KMS-11 (cell line): ENCODE data around the gene PYGO1.
A peak's percentile ranks its signal among the peaks of the same experiment; 100 is the strongest.

Experiments used
- H2AFZ ChIP-seq: fragments of 200-600 bp; sonication (generic); 2 replicates; pipeline ENCODE4 v1.6.1; 2016; ENCODE audit warnings: antibody characterized with exemption, mixed run types, low read depth
- H3K27ac ChIP-seq: fragments of 200-600 bp; sonication (generic); 2 replicates; pipeline ENCODE4 v1.6.1; 2016; ENCODE audit warnings: mild to moderate bottlenecking, mixed run types
- H3K27me3 ChIP-seq: fragments of 200-600 bp; sonication (generic); 2 replicates; pipeline ENCODE4 v1.6.1; 2017; ENCODE audit warnings: mild to moderate bottlenecking, low read depth, mixed run types, moderate library complexity; ENCODE audit not compliant: insufficient read depth
- H3K36me3 ChIP-seq: fragments of 200-600 bp; sonication (generic); 2 replicates; pipeline ENCODE4 v1.6.1; 2017; ENCODE audit warnings: mild to moderate bottlenecking, mixed run types; ENCODE audit not compliant: insufficient read depth
- H3K4me1 ChIP-seq: fragments of 200-600 bp; sonication (generic); 2 replicates; pipeline ENCODE4 v1.6.1; 2016; ENCODE audit warnings: mild to moderate bottlenecking, low read depth, mixed run types; ENCODE audit not compliant: poor library complexity, severe bottlenecking
- H3K4me2 ChIP-seq: fragments of 200-600 bp; sonication (generic); 2 replicates; pipeline ENCODE4 v1.7.0; 2016; ENCODE audit warnings: mild to moderate bottlenecking, mixed run types
- H3K4me3 ChIP-seq: fragments of 200-600 bp; sonication (generic); IDR thresholded peaks from 2 replicates; pipeline ENCODE4 v1.6.1; 2017; ENCODE audit warnings: low read depth, low read length, mixed read lengths; ENCODE audit not compliant: insufficient read depth
- H3K79me2 ChIP-seq: fragments of 200-600 bp; sonication (generic); 2 replicates; pipeline ENCODE4 v1.6.1; 2016; ENCODE audit warnings: low read depth, mixed run types; ENCODE audit not compliant: insufficient read depth
- H3K9ac ChIP-seq: fragments of 200-600 bp; sonication (generic); 2 replicates; pipeline ENCODE4 v1.6.1; 2016; ENCODE audit warnings: mild to moderate bottlenecking, mixed run types
- H4K20me1 ChIP-seq: fragments of 200-600 bp; sonication (generic); 2 replicates; pipeline ENCODE4 v1.6.1; 2016; ENCODE audit warnings: mild to moderate bottlenecking, mixed run types; ENCODE audit not compliant: insufficient read depth
- TF ChIP-seq, protein P1 (sequence below): fragments of 200-600 bp; sonication (generic); conservative IDR thresholded peaks from 2 replicates; pipeline ENCODE4 v1.6.1; 2017; ENCODE audit warnings: low read depth, mild to moderate bottlenecking, antibody characterized with exemption, low read length, moderate library complexity, mixed read lengths

PYGO1 gene

DNA sequence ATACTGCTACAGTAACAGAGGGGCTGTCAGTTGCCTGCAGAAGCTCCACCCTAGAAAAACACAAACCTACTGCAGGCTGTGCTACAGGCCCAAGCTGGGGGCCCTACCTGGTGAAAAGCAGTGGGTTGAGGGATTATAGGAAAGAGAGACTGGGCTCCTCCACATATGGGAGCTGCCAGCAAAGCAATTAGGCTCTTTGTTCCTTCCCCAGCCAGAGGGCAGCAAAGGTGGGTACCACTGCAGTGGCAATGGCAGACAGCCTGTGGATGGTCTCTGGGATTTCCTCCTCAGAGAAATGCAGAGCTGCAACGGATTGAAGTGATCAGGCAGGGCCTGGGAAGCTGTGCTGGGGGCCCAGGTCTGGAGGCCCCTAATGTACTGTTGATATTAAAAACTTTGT, 61.0 kb downstream of the PYGO1 start:
- TF ChIP-seq, protein P1, sequence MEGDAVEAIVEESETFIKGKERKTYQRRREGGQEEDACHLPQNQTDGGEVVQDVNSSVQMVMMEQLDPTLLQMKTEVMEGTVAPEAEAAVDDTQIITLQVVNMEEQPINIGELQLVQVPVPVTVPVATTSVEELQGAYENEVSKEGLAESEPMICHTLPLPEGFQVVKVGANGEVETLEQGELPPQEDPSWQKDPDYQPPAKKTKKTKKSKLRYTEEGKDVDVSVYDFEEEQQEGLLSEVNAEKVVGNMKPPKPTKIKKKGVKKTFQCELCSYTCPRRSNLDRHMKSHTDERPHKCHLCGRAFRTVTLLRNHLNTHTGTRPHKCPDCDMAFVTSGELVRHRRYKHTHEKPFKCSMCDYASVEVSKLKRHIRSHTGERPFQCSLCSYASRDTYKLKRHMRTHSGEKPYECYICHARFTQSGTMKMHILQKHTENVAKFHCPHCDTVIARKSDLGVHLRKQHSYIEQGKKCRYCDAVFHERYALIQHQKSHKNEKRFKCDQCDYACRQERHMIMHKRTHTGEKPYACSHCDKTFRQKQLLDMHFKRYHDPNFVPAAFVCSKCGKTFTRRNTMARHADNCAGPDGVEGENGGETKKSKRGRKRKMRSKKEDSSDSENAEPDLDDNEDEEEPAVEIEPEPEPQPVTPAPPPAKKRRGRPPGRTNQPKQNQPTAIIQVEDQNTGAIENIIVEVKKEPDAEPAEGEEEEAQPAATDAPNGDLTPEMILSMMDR: no peak
- no peak overlapping the region for H3K9ac ChIP-seq
- H2AFZ ChIP-seq: peak overlapping the region; percentile 71; the same call in 1 of the 2 replicates
- no peak overlapping the region for H3K4me3 ChIP-seq
- H3K4me2 ChIP-seq: no peak overlapping the region
- no peaks in the 10 kb centered on the region for H3K36me3 ChIP-seq
- H3K27me3 ChIP-seq: no peaks in the 10 kb centered on the region
- H3K79me2 ChIP-seq: no peaks in the 10 kb centered on the region
- no peaks in the 10 kb centered on the region for H4K20me1 ChIP-seq
- H3K27ac ChIP-seq: no peak overlapping the region
- no peaks in the 10 kb centered on the region for H3K4me1 ChIP-seq

GRCh38 chr15:55526559-55527036, 61.5 kb downstream of the PYGO1 start:
- Histone ChIP-seq H3K36me3 (no peaks in the 10 kb centered on the region), H3K4me2 (no peak overlapping the region), H3K4me3 (no peak overlapping the region), H4K20me1 (no peaks in the 10 kb centered on the region), H2AFZ (peak overlapping the region; percentile 71), H3K27ac (no peak overlapping the region), H3K27me3 (no peaks in the 10 kb centered on the region), H3K9ac (no peak overlapping the region), H3K79me2 (no peaks in the 10 kb centered on the region), H3K4me1 (no peaks in the 10 kb centered on the region)
- TF ChIP-seq, protein P1: peak; percentile 62

DNA sequence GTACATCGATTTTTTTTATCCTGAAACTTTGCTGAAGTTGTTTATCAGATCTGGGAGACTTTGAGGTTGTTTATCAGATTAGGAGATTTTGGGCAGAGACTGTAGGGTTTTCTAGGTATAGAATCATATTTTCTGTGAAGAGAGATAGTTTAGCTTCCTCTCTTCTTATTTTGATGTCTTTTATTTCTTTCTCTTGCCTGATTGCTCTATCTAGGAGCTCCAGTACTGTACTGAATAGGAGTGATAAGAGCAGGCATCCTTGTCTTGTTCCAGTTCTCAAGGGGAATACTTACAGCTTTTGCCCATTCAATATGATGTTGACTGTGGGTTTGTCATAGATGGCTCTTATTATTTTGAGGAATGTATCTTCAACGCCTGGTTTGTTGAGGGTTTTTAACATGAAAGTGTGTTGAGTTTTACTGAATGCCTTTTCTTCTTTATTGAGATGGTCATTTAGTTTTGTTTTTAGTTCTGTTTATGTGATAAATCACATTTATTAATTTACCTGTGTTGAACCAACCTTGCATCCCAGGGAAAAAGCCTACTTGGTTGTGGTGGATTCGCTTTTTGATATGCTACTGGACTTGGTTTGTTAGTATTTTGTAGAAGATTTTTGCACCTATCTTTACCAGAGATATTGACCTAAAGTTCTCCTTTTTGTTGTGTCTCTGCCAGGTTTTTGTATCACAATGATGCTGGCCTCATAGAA, 65.2 kb downstream of the PYGO1 start:
- no peaks in the 10 kb centered on the region for H3K4me1 ChIP-seq
- no peak overlapping the region for H3K4me2 ChIP-seq
- no peaks in the 10 kb centered on the region for H4K20me1 ChIP-seq
- TF ChIP-seq, protein P1: no peak
- H2AFZ ChIP-seq: no peak overlapping the region
- no peaks in the 10 kb centered on the region for H3K27me3 ChIP-seq
- H3K4me3 ChIP-seq: no peak overlapping the region
- no peak overlapping the region for H3K9ac ChIP-seq
- H3K27ac ChIP-seq: no peak overlapping the region
- no peaks in the 10 kb centered on the region for H3K79me2 ChIP-seq
- H3K36me3 ChIP-seq: no peaks in the 10 kb centered on the region

- Histone ChIP-seq H3K4me1 (no peaks in the 10 kb centered on the region), H3K4me2 (no peak overlapping the region), H3K36me3 (no peaks in the 10 kb centered on the region), H3K4me3 (no peak overlapping the region), H4K20me1 (no peaks in the 10 kb centered on the region), H2AFZ (no peak overlapping the region), H3K27me3 (no peaks in the 10 kb centered on the region), H3K79me2 (no peaks in the 10 kb centered on the region), H3K27ac (no peak overlapping the region), H3K9ac (no peak overlapping the region)
- TF ChIP-seq, protein P1: no peak
Measured at GRCh38 chr15:55518641-55519040, 69.5 kb downstream of the PYGO1 start.
